Medulla oblongata (tissue), 1 donor: ENCODE data around the gene MRLN.
"Not testable (repeated sequence)": the region's sequence is repeated elsewhere in the genome, so short reads cannot be mapped to it uniquely, and the experiment has no call there.

Experiments
- DNase-seq: peaks from one replicate; pipeline ENCODE4 v3.0.0-alpha.2; 2015; ENCODE audit errors: extremely low spot score

MRLN gene

GRCh38 chr10:59753267-59753666 lies at the start of gene MRLN:
TSS of gene MRLN (minus strand) at chr10:59753455.
- no peak for DNase-seq

GRCh38 chr10:59801171-59801570 lies 47.9 kb upstream of the MRLN start:
- no peak for DNase-seq

GRCh38 chr10:59799421-59799820 lies 46.2 kb upstream of the MRLN start:
- DNase-seq: no peak

- no peak for DNase-seq
These were observed 40.7 kb upstream of the MRLN start for GRCh38 chr10:59793919-59794318.

GRCh38 chr10:59792812-59793211 lies 39.6 kb upstream of the MRLN start:
- DNase-seq: no peak

GRCh38 chr10:59791601-59792000 lies 38.3 kb upstream of the MRLN start:
- DNase-seq: no peak

- not testable (repeated sequence) for DNase-seq
These were observed 36.8 kb upstream of the MRLN start for GRCh38 chr10:59790080-59790479.

- not testable (repeated sequence) for DNase-seq
These were observed 35.7 kb upstream of the MRLN start for GRCh38 chr10:59788914-59789313.

GRCh38 chr10:59787032-59787431 lies 33.8 kb upstream of the MRLN start:
- DNase-seq: not testable (repeated sequence)

- DNase-seq: not testable (repeated sequence)
These were observed 32.2 kb upstream of the MRLN start for GRCh38 chr10:59785476-59785875.

- no peak for DNase-seq
These were observed 28.3 kb upstream of the MRLN start for GRCh38 chr10:59781511-59781910.

- DNase-seq: no peak
These were observed 26.7 kb upstream of the MRLN start for GRCh38 chr10:59779756-59780533.

- no peak for DNase-seq
These were observed 21.2 kb upstream of the MRLN start for GRCh38 chr10:59774451-59774850.

GRCh38 chr10:59773088-59773487 lies 19.8 kb upstream of the MRLN start:
- no peak for DNase-seq

- no peak for DNase-seq
These were observed 18.0 kb upstream of the MRLN start for GRCh38 chr10:59771162-59771807.

GRCh38 chr10:59770689-59771088 lies 17.4 kb upstream of the MRLN start:
- no peak for DNase-seq

- DNase-seq: no peak
These were observed 9.2 kb upstream of the MRLN start for GRCh38 chr10:59762505-59762904.

- DNase-seq: no peak
These were observed 4.7 kb upstream of the MRLN start for GRCh38 chr10:59757966-59758365.

GRCh38 chr10:59754951-59755350 lies 1.7 kb upstream of the MRLN start:
- no peak for DNase-seq

- DNase-seq: no peak
These were observed 846 bp downstream of the MRLN start for GRCh38 chr10:59752278-59752940.

GRCh38 chr10:59750155-59750945 lies 2.9 kb downstream of the MRLN start:
- DNase-seq: no peak

GRCh38 chr10:59748834-59749233 lies 4.4 kb downstream of the MRLN start:
- DNase-seq: no peak
